SK-N-SH (cell line): ENCODE data around the gene ITM2C. TPM values are rescaled to one million over a fixed set of nuclear protein-coding genes. Genes with fewer than 3 reads are reported as not detected.

Source experiments
- CTCF ChIA-PET: fragments of 300-600, 350-600 bp; formaldehyde crosslinking; extraction: SDS; loops from one replicate; lab custom pipeline; 2021; lab: Yijun Ruan, JAX
- POLR2A ChIA-PET: fragments of 350-600 bp; sonication (Branson Sonifier 250); formaldehyde crosslinking; extraction: SDS; loops from one replicate; lab custom pipeline; 2020; ENCODE audit warnings: antibody characterized with exemption, inconsistent platforms; lab: Yijun Ruan, JAX
- DNase-seq: peaks from one replicate; pipeline ENCODE4 v3.0.0; 2012
- H2AFZ ChIP-seq: fragments of 200-600 bp; sonication (generic); 2 replicates; pipeline ENCODE4 v1.8.1; 2016; ENCODE audit warnings: antibody characterized with exemption, mild to moderate bottlenecking, low read depth
- H3F3A ChIP-seq: fragments of 200-600 bp; sonication (generic); replicated peaks from 2 replicates; pipeline ENCODE3; 2016; ENCODE audit warnings: antibody characterized with exemption, mild to moderate bottlenecking; ENCODE audit not compliant: insufficient read depth
- H3K27ac ChIP-seq, 2 experiments: fragments of 200-500 bp in 1 of 2; fragments of 200-600 bp in 1 of 2; sonication (Bioruptor generic) in 1 of 2; sonication (generic), shearing (Covaris generic) in 1 of 2; 2 replicates each; pipeline versions ENCODE4 v1.5.1 to v1.6.1; 2014 to 2016; ENCODE audit warnings: low read depth in 2 of 2, inconsistent platforms in 1 of 2, low read length in 1 of 2, mild to moderate bottlenecking in 1 of 2, mixed read lengths in 1 of 2
- H3K27me3 ChIP-seq: fragments of 200-600 bp; sonication (generic), shearing (Covaris generic); 2 replicates; pipeline ENCODE4 v1.6.1; 2016; ENCODE audit warnings: mixed run types; ENCODE audit not compliant: insufficient read depth
- H3K36me3 ChIP-seq, 2 experiments: fragments of 200-500 bp in 1 of 2; fragments of 200-600 bp in 1 of 2; sonication (Bioruptor generic) in 1 of 2; sonication (generic) in 1 of 2; replicated peaks in 1 of 2; 2 replicates each; pipeline versions ENCODE3 to v1.5.1; 2014 to 2016; ENCODE audit warnings: low read length in 1 of 2, mild to moderate bottlenecking in 1 of 2; ENCODE audit not compliant: insufficient read depth in 2 of 2, control insufficient read depth in 1 of 2
- H3K4me1 ChIP-seq, 2 experiments: fragments of 200-500 bp in 1 of 2; fragments of 200-600 bp in 1 of 2; sonication (Bioruptor generic) in 1 of 2; sonication (generic), shearing (Covaris generic) in 1 of 2; 2 replicates each; pipeline versions ENCODE4 v1.5.1 to v1.6.1; 2014 to 2016; ENCODE audit warnings: low read depth in 1 of 2, low read length in 1 of 2, mixed run types in 1 of 2; ENCODE audit not compliant: insufficient read depth in 2 of 2, control insufficient read depth in 1 of 2
- H3K4me2 ChIP-seq: fragments of 200-600 bp; sonication (generic), shearing (Covaris generic); 2 replicates; pipeline ENCODE4 v1.6.1; 2017; ENCODE audit warnings: mixed run types
- H3K4me3 ChIP-seq, 2 experiments: fragments of 200-500 bp in 1 of 2; fragments of 200-600 bp in 1 of 2; sonication (Bioruptor generic) in 1 of 2; sonication (generic), shearing (Covaris generic) in 1 of 2; 2 replicates each; pipeline versions ENCODE4 v1.5.1 to v1.8.1; 2014 to 2016; ENCODE audit warnings: low read depth in 2 of 2, inconsistent platforms in 1 of 2, low read length in 1 of 2, mild to moderate bottlenecking in 1 of 2, mixed read lengths in 1 of 2, moderate library complexity in 1 of 2
- H3K79me2 ChIP-seq: fragments of 200-600 bp; sonication (generic); 2 replicates; pipeline ENCODE4 v1.8.1; 2017; ENCODE audit warnings: mild to moderate bottlenecking; ENCODE audit not compliant: insufficient read depth
- H3K9ac ChIP-seq: fragments of 200-600 bp; sonication (generic); 2 replicates; pipeline ENCODE4 v1.6.1; 2017; ENCODE audit warnings: mixed run types
- H3K9me2 ChIP-seq: fragments of 200-600 bp; sonication (generic); 2 replicates; pipeline ENCODE4 v1.6.1; 2017; ENCODE audit warnings: mixed run types
- H3K9me3 ChIP-seq: fragments of 200-600 bp; sonication (generic); 2 replicates; pipeline ENCODE4 v1.6.1; 2017; ENCODE audit warnings: mixed run types, mild to moderate bottlenecking, moderate library complexity
- H4K20me1 ChIP-seq: fragments of 200-600 bp; sonication (generic); 2 replicates; pipeline ENCODE4 v1.6.1; 2017; ENCODE audit warnings: mild to moderate bottlenecking, mixed run types; ENCODE audit not compliant: insufficient read depth
- CHD2 ChIP-seq: fragments of 150-350 bp; IDR thresholded peaks from 2 replicates; pipeline ENCODE4 v1.6.1; 2018; ENCODE audit warnings: low read length; ENCODE audit not compliant: partially characterized antibody
- ELF1 ChIP-seq: IDR thresholded peaks from 2 replicates; pipeline ENCODE4 v1.4.0; 2012
- EP300 ChIP-seq, 2 experiments: IDR thresholded peaks; 2 replicates each; pipeline versions ENCODE4 v1.4.0 to v1.6.1; 2012; ENCODE audit warnings: borderline replicate concordance in 1 of 2, low read depth in 1 of 2, low read length in 1 of 2
- EZH2phosphoT487 ChIP-seq: fragments of 200-600 bp; sonication (generic); IDR thresholded peaks from 2 replicates; pipeline ENCODE4 v1.6.1; 2017; ENCODE audit warnings: low read depth, mixed run types, mild to moderate bottlenecking, antibody characterized with exemption, moderate library complexity, borderline replicate concordance
- FOXJ3 ChIP-seq: sonication (generic); formaldehyde crosslinking; IDR thresholded peaks from 2 replicates; pipeline ENCODE4 v1.5.1; 2020; ENCODE audit warnings: mild to moderate bottlenecking, missing genetic modification reagents
- FOXM1 ChIP-seq: IDR thresholded peaks from 2 replicates; pipeline ENCODE4 v1.4.0; 2012; ENCODE audit warnings: low read depth, mild to moderate bottlenecking
- GATA2 ChIP-seq: sonication (generic); formaldehyde crosslinking; IDR thresholded peaks from 2 replicates; pipeline ENCODE4 v1.5.0; 2020; ENCODE audit warnings: mild to moderate bottlenecking, missing genetic modification reagents
- JUND ChIP-seq: IDR thresholded peaks from 2 replicates; pipeline ENCODE4 v1.4.0; 2012
- MXI1 ChIP-seq: IDR thresholded peaks from 2 replicates; pipeline ENCODE4 v1.6.1; 2012; ENCODE audit warnings: mild to moderate bottlenecking, low read depth, low read length, improper control_type of control experiment
- RCOR1 ChIP-seq: fragments of 150-350 bp; IDR thresholded peaks from 2 replicates; pipeline ENCODE4 v1.6.1; 2017; ENCODE audit warnings: antibody characterized with exemption, low read length
- SIN3A ChIP-seq: IDR thresholded peaks from 2 replicates; pipeline ENCODE4 v1.6.1; 2012; ENCODE audit warnings: low read depth, mild to moderate bottlenecking, low read length, moderate library complexity, borderline replicate concordance
- TEAD4 ChIP-seq: IDR thresholded peaks from 2 replicates; pipeline ENCODE4 v1.4.0; 2012; ENCODE audit warnings: mild to moderate bottlenecking, borderline replicate concordance; ENCODE audit not compliant: insufficient read depth
- WGBS: methylation state at CpG from one replicate; pipeline ENCODE4 v1.1.6; 2017; ENCODE audit warnings: low lambda C conversion rate; 5-methylcytosine and 5-hydroxymethylcytosine counted together
- polyA plus RNA-seq, 3 experiments: library from polyadenylated mRNA; depleted of rRNA; stranded (reverse); fragments of >200 nt; gene quantifications; 2 replicates each; pipeline ENCODE4 v1.2.3, GENCODE V29; 2012
- TF ChIP-seq, protein P1 (sequence below): fragments of 200-600 bp; sonication (generic); IDR thresholded peaks from 2 replicates; pipeline ENCODE4 v1.6.1; 2017; ENCODE audit warnings: antibody characterized with exemption, mild to moderate bottlenecking, moderate library complexity
- TF ChIP-seq, protein P2 (sequence below): IDR thresholded peaks from 2 replicates; pipeline ENCODE4; 2012

The ITM2C gene
- polyA plus RNA-seq, 1 of the 3 experiments (the other 2 are of a cell fraction), result 288 TPM

GRCh38 chr2:230869914-230870543, 5.3 kb downstream of the ITM2C start (continued):
- TF ChIP-seq, protein P1, sequence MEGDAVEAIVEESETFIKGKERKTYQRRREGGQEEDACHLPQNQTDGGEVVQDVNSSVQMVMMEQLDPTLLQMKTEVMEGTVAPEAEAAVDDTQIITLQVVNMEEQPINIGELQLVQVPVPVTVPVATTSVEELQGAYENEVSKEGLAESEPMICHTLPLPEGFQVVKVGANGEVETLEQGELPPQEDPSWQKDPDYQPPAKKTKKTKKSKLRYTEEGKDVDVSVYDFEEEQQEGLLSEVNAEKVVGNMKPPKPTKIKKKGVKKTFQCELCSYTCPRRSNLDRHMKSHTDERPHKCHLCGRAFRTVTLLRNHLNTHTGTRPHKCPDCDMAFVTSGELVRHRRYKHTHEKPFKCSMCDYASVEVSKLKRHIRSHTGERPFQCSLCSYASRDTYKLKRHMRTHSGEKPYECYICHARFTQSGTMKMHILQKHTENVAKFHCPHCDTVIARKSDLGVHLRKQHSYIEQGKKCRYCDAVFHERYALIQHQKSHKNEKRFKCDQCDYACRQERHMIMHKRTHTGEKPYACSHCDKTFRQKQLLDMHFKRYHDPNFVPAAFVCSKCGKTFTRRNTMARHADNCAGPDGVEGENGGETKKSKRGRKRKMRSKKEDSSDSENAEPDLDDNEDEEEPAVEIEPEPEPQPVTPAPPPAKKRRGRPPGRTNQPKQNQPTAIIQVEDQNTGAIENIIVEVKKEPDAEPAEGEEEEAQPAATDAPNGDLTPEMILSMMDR, result no peak
- TF ChIP-seq, all 33 proteins: peak for 0

- Histone ChIP-seq H3K9ac (no peak overlapping the region), H4K20me1 (peaks cover 35% of the 10 kb centered on the region; the same call in 1 of the 2 replicates), H3K4me3 (no peak overlapping the region; a peak in 1 of 4 replicates), H3K9me3 (no peaks in the 10 kb centered on the region), H3K4me2 (no peak overlapping the region; the same call in 1 of the 2 replicates), H2AFZ (no peak overlapping the region), H3K36me3 (peaks cover 0 to 8% of the 10 kb centered on the region in 2 experiments), H3K9me2 (no peaks in the 10 kb centered on the region), H3K27me3 (no peaks in the 10 kb centered on the region), H3K79me2 (no peaks in the 10 kb centered on the region), H3K27ac (peak overlapping the region in 1 of 2 experiments; percentile 99; a peak in 2 of 4 replicates), H3F3A (peaks cover 9% of the 10 kb centered on the region)
- 59% methylated on average over 18 of the region's 18 CpGs for WGBS
- ChIA-PET CTCF (interaction anchor here (0.6 to 7.9 kb wide), 12 partner anchors 8 to 117 kb away, joined by 3 to 58 read pairs (median 5); no protein-coding TSS in a partner anchor), POLR2A (interaction anchor here (0.6 to 0.8 kb wide), 2 partner anchors 15 to 116 kb away, joined by 3 read pairs; no protein-coding TSS in a partner anchor)
- no peak for TF ChIP-seq EZH2phosphoT487
- TF ChIP-seq EP300 (IDR thresholded peaks at IDR 0.05; ENCODE audit: borderline replicate concordance in 1 of 2, low read depth in 1 of 2, low read length in 1 of 2), result peak in 1 of 2 experiments; percentile 48; a peak in 2 of 4 replicates
- TF ChIP-seq TEAD4, result no peak
- peak; percentile 83; the same call in 1 of the 2 replicates for TF ChIP-seq FOXJ3 (CRISPR knock-in tag)
- TF ChIP-seq MXI1, result peak; percentile 60
- TF ChIP-seq, protein P1, result no peak
- TF ChIP-seq CHD2, result peak; percentile 44
- TF ChIP-seq, protein P2, sequence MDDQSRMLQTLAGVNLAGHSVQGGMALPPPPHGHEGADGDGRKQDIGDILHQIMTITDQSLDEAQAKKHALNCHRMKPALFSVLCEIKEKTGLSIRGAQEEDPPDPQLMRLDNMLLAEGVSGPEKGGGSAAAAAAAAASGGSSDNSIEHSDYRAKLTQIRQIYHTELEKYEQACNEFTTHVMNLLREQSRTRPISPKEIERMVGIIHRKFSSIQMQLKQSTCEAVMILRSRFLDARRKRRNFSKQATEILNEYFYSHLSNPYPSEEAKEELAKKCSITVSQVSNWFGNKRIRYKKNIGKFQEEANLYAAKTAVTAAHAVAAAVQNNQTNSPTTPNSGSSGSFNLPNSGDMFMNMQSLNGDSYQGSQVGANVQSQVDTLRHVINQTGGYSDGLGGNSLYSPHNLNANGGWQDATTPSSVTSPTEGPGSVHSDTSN, result no peak
- TF ChIP-seq GATA2 (CRISPR knock-in tag), result peak; percentile 92
- TF ChIP-seq JUND, result no peak
- no peak for TF ChIP-seq ELF1
- TF ChIP-seq RCOR1, result 0 out of 2 replicates have a peak, but pooled peaks have one; percentile 11
- TF ChIP-seq SIN3A, result no peak
- TF ChIP-seq FOXM1, result no peak
- TF ChIP-seq, all 33 proteins: peak for 6
- peak; percentile 76 for DNase-seq
- peaks cover 40 to 77% of the 10 kb centered on the region in 2 experiments for H3K4me1 ChIP-seq
Measured at GRCh38 chr2:230870544-230871360, 6.0 kb downstream of the ITM2C start.
